HepG2 (cell line): Measurements from ENCODE around the gene P4HB. TPM values are rescaled to one million over a fixed set of nuclear protein-coding genes. Genes with fewer than 3 reads are reported as not detected.
A peak's percentile ranks its signal among the peaks of the same experiment; 100 is the strongest.

ENCODE experiments used
- BRCA1 ChIP-seq: sonication (generic); formaldehyde crosslinking; IDR thresholded peaks from 2 replicates; pipeline ENCODE4 v1.4.0; 2020; ENCODE audit warnings: missing genetic modification reagents
- GATAD1 ChIP-seq: IDR thresholded peaks from 2 replicates; pipeline ENCODE4 v1.6.1; 2016; ENCODE audit warnings: missing genetic modification reagents, missing compliant biosample characterization
- KDM4B ChIP-seq: sonication (generic); formaldehyde crosslinking; IDR thresholded peaks from 2 replicates; pipeline ENCODE4 v1.4.0; 2020; ENCODE audit warnings: missing genetic modification reagents
- KLF12 ChIP-seq: sonication (generic); formaldehyde crosslinking; IDR thresholded peaks from 2 replicates; pipeline ENCODE4 v1.4.0; 2020; ENCODE audit warnings: missing genetic modification reagents, borderline replicate concordance
- MED8 ChIP-seq: sonication (generic); formaldehyde crosslinking; IDR thresholded peaks from 2 replicates; pipeline ENCODE4 v1.8.1; 2023; ENCODE audit warnings: mild to moderate bottlenecking, missing genetic modification reagents; ENCODE audit not compliant: insufficient replicate concordance
- NR2F2 ChIP-seq: IDR thresholded peaks from 2 replicates; pipeline ENCODE4 v1.6.1; 2012; ENCODE audit warnings: low read depth, inconsistent platforms, borderline replicate concordance
- PAWR ChIP-seq: sonication (generic); formaldehyde crosslinking; IDR thresholded peaks from 2 replicates; pipeline ENCODE4 v1.4.0; 2020; ENCODE audit warnings: missing genetic modification reagents, mild to moderate bottlenecking, borderline replicate concordance
- PAX8 ChIP-seq: sonication (generic); formaldehyde crosslinking; IDR thresholded peaks from 2 replicates; pipeline ENCODE4 v1.8.0; 2022; ENCODE audit warnings: mild to moderate bottlenecking, missing genetic modification reagents, borderline replicate concordance
- ZBTB3 ChIP-seq: sonication (generic); formaldehyde crosslinking; IDR thresholded peaks from 2 replicates; pipeline ENCODE4 v1.4.0; 2020; ENCODE audit warnings: low read depth, mild to moderate bottlenecking, moderate library complexity, missing genetic modification reagents, borderline replicate concordance
- ZNF232 ChIP-seq: sonication (generic); formaldehyde crosslinking; IDR thresholded peaks from 2 replicates; pipeline ENCODE4 v1.4.0; 2020; ENCODE audit warnings: missing genetic modification reagents, borderline replicate concordance
- ZNF235 ChIP-seq: sonication (generic); formaldehyde crosslinking; IDR thresholded peaks from 2 replicates; pipeline ENCODE4 v1.8.1; 2023; ENCODE audit warnings: mild to moderate bottlenecking, missing genetic modification reagents, borderline replicate concordance
- ZNF569 ChIP-seq: sonication (generic); formaldehyde crosslinking; IDR thresholded peaks from 2 replicates; pipeline ENCODE4 v1.5.0; 2020; ENCODE audit warnings: mild to moderate bottlenecking, missing genetic modification reagents, moderate library complexity, borderline replicate concordance
- ZNF577 ChIP-seq: sonication (generic); formaldehyde crosslinking; IDR thresholded peaks from 2 replicates; pipeline ENCODE4 v1.4.0; 2020; ENCODE audit warnings: mild to moderate bottlenecking, low read depth, missing genetic modification reagents, borderline replicate concordance
- ZNF746 ChIP-seq: sonication (generic); formaldehyde crosslinking; IDR thresholded peaks from 2 replicates; pipeline ENCODE4 v1.8.0; 2022; ENCODE audit warnings: mild to moderate bottlenecking, missing genetic modification reagents
- ZNF780A ChIP-seq: sonication (generic); formaldehyde crosslinking; IDR thresholded peaks from 2 replicates; pipeline ENCODE4 v1.8.0; 2022; ENCODE audit warnings: mild to moderate bottlenecking, missing genetic modification reagents, moderate library complexity
- ZSCAN21 ChIP-seq: sonication (generic); formaldehyde crosslinking; IDR thresholded peaks from 2 replicates; pipeline ENCODE4 v1.8.0; 2022; ENCODE audit warnings: mild to moderate bottlenecking, missing genetic modification reagents, moderate library complexity, borderline replicate concordance
- polyA plus RNA-seq, 8 experiments: library from polyadenylated mRNA; depleted of rRNA in 3 of 8; stranded (reverse) in 7 of 8; unstranded in 1 of 8; fragments of >200 nt; fragmentation: Illumina TruSeq in 4 of 8; extraction: Trizol in 4 of 8; gene quantifications; 2 replicates each; pipeline versions ENCODE4 v1.2.1 to v1.2.3, GENCODE V29; 2011 to 2016; ENCODE audit warnings: low read depth in 4 of 8, missing spikeins in 1 of 8, mixed read lengths in 1 of 8; ENCODE audit not compliant: insufficient read depth in 1 of 8
- total RNA-seq, 5 experiments: library from RNA; depleted of rRNA; stranded (reverse); fragments of >200 nt; fragmentation: Illumina TruSeq; extraction: Trizol; gene quantifications; 2 replicates each; pipeline ENCODE4 v1.2.3, GENCODE V29; 2016; ENCODE audit warnings: low read depth in 1 of 5
- TF ChIP-seq, protein P1 (sequence below): sonication (generic); formaldehyde crosslinking; IDR thresholded peaks from 2 replicates; pipeline ENCODE4 v1.8.0; 2022; ENCODE audit warnings: mild to moderate bottlenecking, missing genetic modification reagents; ENCODE audit not compliant: insufficient replicate concordance
- TF ChIP-seq, protein P2 (sequence below): sonication (generic); formaldehyde crosslinking; conservative IDR thresholded peaks from 2 replicates; pipeline ENCODE4 v1.4.0; 2020; ENCODE audit warnings: mild to moderate bottlenecking, missing genetic modification reagents, moderate library complexity
- TF ChIP-seq, protein P3 (sequence below): sonication (generic); formaldehyde crosslinking; IDR thresholded peaks from 2 replicates; pipeline ENCODE4 v1.4.0; 2020; ENCODE audit warnings: mild to moderate bottlenecking, missing genetic modification reagents
- TF ChIP-seq, protein P4 (sequence below): sonication (generic); formaldehyde crosslinking; IDR thresholded peaks from 2 replicates; pipeline ENCODE4 v1.5.1; 2020; ENCODE audit warnings: mild to moderate bottlenecking, missing genetic modification reagents, borderline replicate concordance
- TF ChIP-seq, protein P5 (sequence below): sonication (generic); formaldehyde crosslinking; IDR thresholded peaks from 2 replicates; pipeline ENCODE4 v1.8.1; 2023; ENCODE audit warnings: mild to moderate bottlenecking, missing genetic modification reagents, borderline replicate concordance

P4HB gene
- total and polyA plus RNA-seq, 2 of the 13 experiments (the other 11 are each of a cell fraction or from before 2014, with no cell fraction given): 185 to 782 TPM

DNA sequence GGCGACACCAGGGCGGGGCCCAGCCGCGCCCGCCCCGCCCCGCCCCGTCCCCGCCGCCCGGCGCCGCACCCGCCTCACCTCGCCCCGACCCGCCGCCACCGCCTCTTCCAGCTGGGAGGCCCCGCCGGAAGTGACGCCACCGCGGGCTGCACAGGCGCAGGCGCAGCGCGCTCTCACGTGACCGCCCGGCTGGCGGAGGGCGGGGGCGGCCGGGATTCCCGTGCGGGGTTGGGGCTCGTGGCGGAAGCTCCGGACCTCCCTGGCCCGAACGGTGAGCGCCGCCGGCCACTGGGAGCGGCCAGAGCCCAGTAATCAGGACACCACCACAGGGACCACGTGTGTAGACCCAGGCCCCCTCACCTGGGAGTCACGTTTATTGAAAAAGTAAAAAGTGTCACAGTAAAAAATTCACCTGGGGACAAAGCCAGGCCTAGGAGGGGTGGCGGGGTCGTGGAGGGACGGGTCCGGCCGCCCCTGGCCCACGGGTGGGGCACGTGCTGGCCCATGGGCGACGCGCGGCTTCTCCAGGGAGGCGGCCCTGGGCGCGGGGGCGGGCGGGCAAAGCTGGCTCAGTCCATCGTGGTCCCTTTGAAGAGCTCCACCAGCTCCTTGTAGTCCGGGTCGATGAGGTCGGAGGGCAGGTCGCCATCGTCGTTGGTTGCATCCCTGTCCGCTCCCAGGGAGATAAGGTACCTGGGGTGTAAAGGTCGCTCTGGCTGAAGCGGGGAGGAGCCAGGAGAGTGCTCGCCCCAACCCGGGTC lies 27.0 kb downstream of the P4HB start, which contains the start of gene MCRIP1 (continued):
- TF ChIP-seq GATAD1 (CRISPR knock-in tag) (peak; percentile 84), ZNF569 (no peak), BRCA1 (CRISPR knock-in tag) (peak; percentile 72; the same call in 1 of the 2 replicates), MED8 (CRISPR knock-in tag) (peak; percentile 68), ZNF780A (CRISPR knock-in tag) (peak; percentile 71; the same call in 1 of the 2 replicates), ZNF232 (peak; percentile 85; the same call in 1 of the 2 replicates), ZNF577 (CRISPR knock-in tag) (peak; percentile 95; the same call in 1 of the 2 replicates), KLF12 (CRISPR knock-in tag) (peak; percentile 58; the same call in 1 of the 2 replicates), ZNF746 (CRISPR knock-in tag) (peak; percentile 79), ZBTB3 (CRISPR knock-in tag) (peak; percentile 78; the same call in 1 of the 2 replicates), ZSCAN21 (CRISPR knock-in tag) (peak; percentile 83; the same call in 1 of the 2 replicates), KDM4B (CRISPR knock-in tag) (no peak), PAWR (CRISPR knock-in tag) (peak; percentile 74; the same call in 1 of the 2 replicates), NR2F2 (peak; percentile 92), PAX8 (peak; percentile 96), ZNF235 (CRISPR knock-in tag) (0 out of 2 replicates have a peak, but pooled peaks have one; percentile 75)
- TF ChIP-seq, protein P1, sequence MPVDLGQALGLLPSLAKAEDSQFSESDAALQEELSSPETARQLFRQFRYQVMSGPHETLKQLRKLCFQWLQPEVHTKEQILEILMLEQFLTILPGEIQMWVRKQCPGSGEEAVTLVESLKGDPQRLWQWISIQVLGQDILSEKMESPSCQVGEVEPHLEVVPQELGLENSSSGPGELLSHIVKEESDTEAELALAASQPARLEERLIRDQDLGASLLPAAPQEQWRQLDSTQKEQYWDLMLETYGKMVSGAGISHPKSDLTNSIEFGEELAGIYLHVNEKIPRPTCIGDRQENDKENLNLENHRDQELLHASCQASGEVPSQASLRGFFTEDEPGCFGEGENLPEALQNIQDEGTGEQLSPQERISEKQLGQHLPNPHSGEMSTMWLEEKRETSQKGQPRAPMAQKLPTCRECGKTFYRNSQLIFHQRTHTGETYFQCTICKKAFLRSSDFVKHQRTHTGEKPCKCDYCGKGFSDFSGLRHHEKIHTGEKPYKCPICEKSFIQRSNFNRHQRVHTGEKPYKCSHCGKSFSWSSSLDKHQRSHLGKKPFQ (CRISPR knock-in tag): peak; percentile 23
- TF ChIP-seq, protein P2, sequence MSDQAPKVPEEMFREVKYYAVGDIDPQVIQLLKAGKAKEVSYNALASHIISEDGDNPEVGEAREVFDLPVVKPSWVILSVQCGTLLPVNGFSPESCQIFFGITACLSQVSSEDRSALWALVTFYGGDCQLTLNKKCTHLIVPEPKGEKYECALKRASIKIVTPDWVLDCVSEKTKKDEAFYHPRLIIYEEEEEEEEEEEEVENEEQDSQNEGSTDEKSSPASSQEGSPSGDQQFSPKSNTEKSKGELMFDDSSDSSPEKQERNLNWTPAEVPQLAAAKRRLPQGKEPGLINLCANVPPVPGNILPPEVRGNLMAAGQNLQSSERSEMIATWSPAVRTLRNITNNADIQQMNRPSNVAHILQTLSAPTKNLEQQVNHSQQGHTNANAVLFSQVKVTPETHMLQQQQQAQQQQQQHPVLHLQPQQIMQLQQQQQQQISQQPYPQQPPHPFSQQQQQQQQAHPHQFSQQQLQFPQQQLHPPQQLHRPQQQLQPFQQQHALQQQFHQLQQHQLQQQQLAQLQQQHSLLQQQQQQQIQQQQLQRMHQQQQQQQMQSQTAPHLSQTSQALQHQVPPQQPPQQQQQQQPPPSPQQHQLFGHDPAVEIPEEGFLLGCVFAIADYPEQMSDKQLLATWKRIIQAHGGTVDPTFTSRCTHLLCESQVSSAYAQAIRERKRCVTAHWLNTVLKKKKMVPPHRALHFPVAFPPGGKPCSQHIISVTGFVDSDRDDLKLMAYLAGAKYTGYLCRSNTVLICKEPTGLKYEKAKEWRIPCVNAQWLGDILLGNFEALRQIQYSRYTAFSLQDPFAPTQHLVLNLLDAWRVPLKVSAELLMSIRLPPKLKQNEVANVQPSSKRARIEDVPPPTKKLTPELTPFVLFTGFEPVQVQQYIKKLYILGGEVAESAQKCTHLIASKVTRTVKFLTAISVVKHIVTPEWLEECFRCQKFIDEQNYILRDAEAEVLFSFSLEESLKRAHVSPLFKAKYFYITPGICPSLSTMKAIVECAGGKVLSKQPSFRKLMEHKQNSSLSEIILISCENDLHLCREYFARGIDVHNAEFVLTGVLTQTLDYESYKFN (CRISPR knock-in tag): peak; percentile 93
- TF ChIP-seq, protein P3, sequence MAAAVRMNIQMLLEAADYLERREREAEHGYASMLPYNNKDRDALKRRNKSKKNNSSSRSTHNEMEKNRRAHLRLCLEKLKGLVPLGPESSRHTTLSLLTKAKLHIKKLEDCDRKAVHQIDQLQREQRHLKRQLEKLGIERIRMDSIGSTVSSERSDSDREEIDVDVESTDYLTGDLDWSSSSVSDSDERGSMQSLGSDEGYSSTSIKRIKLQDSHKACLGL (CRISPR knock-in tag): peak; percentile 82
- TF ChIP-seq, protein P4, sequence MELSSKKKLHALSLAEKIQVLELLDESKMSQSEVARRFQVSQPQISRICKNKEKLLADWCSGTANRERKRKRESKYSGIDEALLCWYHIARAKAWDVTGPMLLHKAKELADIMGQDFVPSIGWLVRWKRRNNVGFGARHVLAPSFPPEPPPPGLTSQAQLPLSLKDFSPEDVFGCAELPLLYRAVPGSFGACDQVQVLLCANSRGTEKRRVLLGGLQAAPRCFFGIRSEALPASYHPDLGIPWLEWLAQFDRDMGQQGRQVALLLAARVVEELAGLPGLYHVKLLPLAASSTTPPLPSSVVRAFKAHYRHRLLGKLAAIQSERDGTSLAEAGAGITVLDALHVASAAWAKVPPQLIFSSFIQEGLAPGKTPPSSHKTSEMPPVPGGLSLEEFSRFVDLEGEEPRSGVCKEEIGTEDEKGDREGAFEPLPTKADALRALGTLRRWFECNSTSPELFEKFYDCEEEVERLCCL (CRISPR knock-in tag): no peak
- TF ChIP-seq, protein P5, sequence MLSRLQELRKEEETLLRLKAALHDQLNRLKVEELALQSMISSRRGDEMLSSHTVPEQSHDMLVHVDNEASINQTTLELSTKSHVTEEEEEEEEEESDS (CRISPR knock-in tag): no peak
